ENCODE measurements around the gene MAP3K4. TPM values are rescaled to one million over a fixed set of nuclear protein-coding genes. Genes with fewer than 3 reads are reported as not detected.

MAP3K4 gene
- total and polyA plus RNA-seq, 2 of the 4 experiments (the other 2 are of a cell fraction) = 11.5 to 20.4 TPM

DNA sequence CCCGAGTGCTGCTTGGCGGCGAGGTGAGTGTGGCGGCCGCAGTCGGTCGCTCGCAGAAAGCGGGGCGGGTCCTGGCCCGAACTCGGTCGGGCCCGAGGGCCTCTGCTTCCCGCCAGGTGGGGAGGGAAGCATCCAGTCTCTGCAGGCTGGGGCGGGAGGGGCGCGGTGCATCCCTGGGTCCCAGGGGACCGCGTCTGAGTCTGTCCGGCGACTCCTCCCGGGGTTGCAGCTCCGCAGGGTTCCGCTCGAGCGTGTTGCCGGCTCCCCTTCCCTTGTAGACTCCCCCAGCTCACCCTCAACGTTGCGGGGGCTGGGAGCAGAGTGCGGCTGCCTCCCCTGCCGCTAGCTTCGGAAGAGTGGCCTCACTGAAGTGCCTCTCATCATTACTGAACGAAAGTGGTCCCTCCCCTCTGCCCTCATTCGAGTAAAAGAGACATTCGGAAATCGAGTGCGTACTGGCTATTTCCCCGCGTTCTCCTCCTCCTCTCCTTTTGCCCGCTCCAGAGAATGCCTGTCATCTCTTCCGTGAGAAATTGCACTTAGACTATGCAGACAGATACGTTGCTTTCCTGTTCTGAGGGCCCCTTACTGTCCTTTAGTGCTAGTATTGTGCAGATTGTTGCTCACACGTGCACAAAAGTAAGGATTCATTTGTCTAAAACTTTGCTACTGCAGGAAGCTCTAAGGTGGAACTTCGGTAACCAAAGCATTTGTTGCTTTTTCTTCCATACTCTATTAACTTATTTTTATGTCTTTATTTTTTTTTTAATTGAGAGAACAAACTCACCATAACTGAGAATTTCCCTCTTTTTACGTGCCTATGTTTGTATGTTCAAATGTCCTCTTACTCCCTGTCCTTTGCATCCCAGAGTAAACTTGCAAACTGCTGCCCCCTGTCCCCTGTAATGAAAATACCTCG, 751 bp downstream of the MAP3K4 start:
- no peaks in the 10 kb centered on the region for H3K27me3 ChIP-seq (ENCODE audit: control insufficient read depth, insufficient read depth, low read length)
- no peak overlapping the region for H2AK5ac ChIP-seq (ENCODE audit: low read depth, low read length)
- peaks cover 12% of the 10 kb centered on the region for H4K20me1 ChIP-seq (ENCODE audit: insufficient read depth, low read length)
- H2AK9ac ChIP-seq (replicated peaks; ENCODE audit: low read depth, low read length, poor library complexity) = peak overlapping the region; percentile 58
- H3K4me3 ChIP-seq (ENCODE audit: insufficient read depth, low read depth, low read length) = peak overlapping the region; percentile 95
- peak overlapping the region; percentile 84 for H3K27ac ChIP-seq (ENCODE audit: insufficient read depth, low read length)
- intact Hi-C loops (cut with micrococcal nuclease) = loop anchor here (1.0 to 5.0 kb wide), 2 partner anchors 40 to 62 kb away; no protein-coding TSS in a partner anchor
- H3K18ac ChIP-seq (ENCODE audit: low read depth, low read length) = no peak overlapping the region; the same call in 1 of the 2 replicates
- dilution Hi-C loops (cut with HindIII; ENCODE audit: low sequenced_read_pairs, unreplicated experiment) = no loop called here
- ATAC-seq (ENCODE audit: low read depth) (peak; percentile 57), DNase-seq (peak; percentile 70)
- H3K4me2 ChIP-seq (ENCODE audit: low read depth, low read length) = peak overlapping the region; percentile 99
- peaks cover 3% of the 10 kb centered on the region for H3K9me1 ChIP-seq (ENCODE audit: insufficient read depth, low read length)
- H4K5ac ChIP-seq (ENCODE audit: low read depth, low read length) = no peak overlapping the region
- no TSS peak for BruUV-seq (replicated peaks)
- H3K56ac ChIP-seq (ENCODE audit: extremely low read depth, insufficient read depth, low read length) = peak overlapping the region; percentile 22
- H3K36me3 ChIP-seq (ENCODE audit: control insufficient read depth, insufficient read depth, low read length) = no peaks in the 10 kb centered on the region
- no peak overlapping the region for H4K91ac ChIP-seq (ENCODE audit: insufficient read depth, low read depth, low read length)
- H3K79me1 ChIP-seq (ENCODE audit: low read depth in 1 of 2, low read length in 2 of 2) = peaks cover 3 to 27% of the 10 kb centered on the region in 2 experiments; a peak in 3 of 4 replicates
- no peak overlapping the region for H2BK15ac ChIP-seq (ENCODE audit: low read depth, low read length)
- peak; percentile 67 for TF ChIP-seq RAD21 (IDR thresholded peaks at IDR 0.05; ENCODE audit: low read length)
- peak; percentile 64 for TF ChIP-seq SMC3 (IDR thresholded peaks at IDR 0.05; ENCODE audit: low read depth, low read length)
- TF ChIP-seq RFX5 (IDR thresholded peaks at IDR 0.05; ENCODE audit: low read depth, low read length) = no peak
- peak; percentile 80; the same call in 1 of the 2 replicates for TF ChIP-seq POLR2A (IDR thresholded peaks at IDR 0.05; ENCODE audit: low read depth, low read length)
- TF ChIP-seq CEBPB (IDR thresholded peaks at IDR 0.05; ENCODE audit: low read depth, low read length) = no peak
- no peak for TF ChIP-seq CHD1 (IDR thresholded peaks at IDR 0.05; ENCODE audit: low read depth, low read length)
- TF ChIP-seq, protein P1, sequence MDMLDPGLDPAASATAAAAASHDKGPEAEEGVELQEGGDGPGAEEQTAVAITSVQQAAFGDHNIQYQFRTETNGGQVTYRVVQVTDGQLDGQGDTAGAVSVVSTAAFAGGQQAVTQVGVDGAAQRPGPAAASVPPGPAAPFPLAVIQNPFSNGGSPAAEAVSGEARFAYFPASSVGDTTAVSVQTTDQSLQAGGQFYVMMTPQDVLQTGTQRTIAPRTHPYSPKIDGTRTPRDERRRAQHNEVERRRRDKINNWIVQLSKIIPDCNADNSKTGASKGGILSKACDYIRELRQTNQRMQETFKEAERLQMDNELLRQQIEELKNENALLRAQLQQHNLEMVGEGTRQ (IDR thresholded peaks at IDR 0.05; ENCODE audit: low read depth, low read length) = no peak
- no peak for TF ChIP-seq MAFK (IDR thresholded peaks at IDR 0.05; ENCODE audit: low read depth, low read length)
- no peak; the same call in 1 of the 2 replicates for TF ChIP-seq BHLHE40 (IDR thresholded peaks at IDR 0.05; ENCODE audit: low read depth, low read length)
- TF ChIP-seq, protein P2, sequence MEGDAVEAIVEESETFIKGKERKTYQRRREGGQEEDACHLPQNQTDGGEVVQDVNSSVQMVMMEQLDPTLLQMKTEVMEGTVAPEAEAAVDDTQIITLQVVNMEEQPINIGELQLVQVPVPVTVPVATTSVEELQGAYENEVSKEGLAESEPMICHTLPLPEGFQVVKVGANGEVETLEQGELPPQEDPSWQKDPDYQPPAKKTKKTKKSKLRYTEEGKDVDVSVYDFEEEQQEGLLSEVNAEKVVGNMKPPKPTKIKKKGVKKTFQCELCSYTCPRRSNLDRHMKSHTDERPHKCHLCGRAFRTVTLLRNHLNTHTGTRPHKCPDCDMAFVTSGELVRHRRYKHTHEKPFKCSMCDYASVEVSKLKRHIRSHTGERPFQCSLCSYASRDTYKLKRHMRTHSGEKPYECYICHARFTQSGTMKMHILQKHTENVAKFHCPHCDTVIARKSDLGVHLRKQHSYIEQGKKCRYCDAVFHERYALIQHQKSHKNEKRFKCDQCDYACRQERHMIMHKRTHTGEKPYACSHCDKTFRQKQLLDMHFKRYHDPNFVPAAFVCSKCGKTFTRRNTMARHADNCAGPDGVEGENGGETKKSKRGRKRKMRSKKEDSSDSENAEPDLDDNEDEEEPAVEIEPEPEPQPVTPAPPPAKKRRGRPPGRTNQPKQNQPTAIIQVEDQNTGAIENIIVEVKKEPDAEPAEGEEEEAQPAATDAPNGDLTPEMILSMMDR (conservative IDR thresholded peaks at IDR 0.05; ENCODE audit: low read depth, low read length) = peak; percentile 63
- no peak for TF ChIP-seq FOS (IDR thresholded peaks at IDR 0.05; ENCODE audit: low read depth, low read length)
- in situ Hi-C loops (cut with MboI; ENCODE audit: low sequenced_read_pairs) = loop anchor here (25.0 kb wide), 1 partner anchor 270 kb away; the partner anchor contains the start of gene AGPAT4
- H3K4ac ChIP-seq (ENCODE audit: low read depth, low read length) = 0 out of 2 replicates have a peak overlapping the region, but pooled peaks have one; percentile 34
- peak overlapping the region; percentile 86 for H3K9ac ChIP-seq (ENCODE audit: low read depth, low read length)
- WGBS, 2 experiments (ENCODE audit: extremely low coverage in 2 of 2, insufficient read length in 1 of 2) = 0% methylated on average over 10 of the region's 47 CpGs; no CpG with 5 or more reads in 1 of the 2 experiments
- peak overlapping the region; percentile 15; the same call in 1 of the 2 replicates for H3K14ac ChIP-seq (replicated peaks; ENCODE audit: low read depth, low read length)
- peak overlapping the region; percentile 54 for H3K23ac ChIP-seq (ENCODE audit: low read depth, low read length)
- peak overlapping the region; percentile 84 for H2BK5ac ChIP-seq (ENCODE audit: low read depth, low read length, poor library complexity, severe bottlenecking)
- no peak overlapping the region for H2BK20ac ChIP-seq (ENCODE audit: low read depth, low read length)
- peak overlapping the region; percentile 34; the same call in 1 of the 2 replicates for H2BK120ac ChIP-seq (ENCODE audit: low read depth, low read length)
- H4K8ac ChIP-seq (ENCODE audit: low read depth in 2 of 2, low read length in 2 of 2) = peak overlapping the region; percentile 26 to 63; a peak in 3 of 4 replicates
- peak overlapping the region; percentile 98 for H2AFZ ChIP-seq (replicated peaks; ENCODE audit: low read length, poor library complexity)
- CTCF ChIA-PET = interaction anchor here (0.6 to 1.5 kb wide), 15 partner anchors 9 to 454 kb away, joined by 3 to 7 read pairs (median 3); partner anchors contain the start of gene AGPAT4
- no peaks in the 10 kb centered on the region; the same call in 1 of the 2 replicates for H3K4me1 ChIP-seq (ENCODE audit: control insufficient read depth, insufficient read depth, low read length)
- no peaks in the 10 kb centered on the region; the same call in 1 of the 2 replicates for H3K9me3 ChIP-seq (ENCODE audit: control insufficient read depth, insufficient read depth, low read length)
- POLR2A ChIA-PET (ENCODE audit: unreplicated experiment) = no interaction called here
